Astrocyte of the hippocampus (primary cell): Measurements from ENCODE around the gene PPP2R1B.
"Not testable (repeated sequence)": the region's sequence is repeated elsewhere in the genome, so short reads cannot be mapped to it uniquely, and the experiment has no call there.

ENCODE experiments used
- DNase-seq: peaks from one replicate; pipeline ENCODE4 v3.0.0; 2011; ENCODE audit warnings: low read depth, low spot score

The PPP2R1B gene

DNA sequence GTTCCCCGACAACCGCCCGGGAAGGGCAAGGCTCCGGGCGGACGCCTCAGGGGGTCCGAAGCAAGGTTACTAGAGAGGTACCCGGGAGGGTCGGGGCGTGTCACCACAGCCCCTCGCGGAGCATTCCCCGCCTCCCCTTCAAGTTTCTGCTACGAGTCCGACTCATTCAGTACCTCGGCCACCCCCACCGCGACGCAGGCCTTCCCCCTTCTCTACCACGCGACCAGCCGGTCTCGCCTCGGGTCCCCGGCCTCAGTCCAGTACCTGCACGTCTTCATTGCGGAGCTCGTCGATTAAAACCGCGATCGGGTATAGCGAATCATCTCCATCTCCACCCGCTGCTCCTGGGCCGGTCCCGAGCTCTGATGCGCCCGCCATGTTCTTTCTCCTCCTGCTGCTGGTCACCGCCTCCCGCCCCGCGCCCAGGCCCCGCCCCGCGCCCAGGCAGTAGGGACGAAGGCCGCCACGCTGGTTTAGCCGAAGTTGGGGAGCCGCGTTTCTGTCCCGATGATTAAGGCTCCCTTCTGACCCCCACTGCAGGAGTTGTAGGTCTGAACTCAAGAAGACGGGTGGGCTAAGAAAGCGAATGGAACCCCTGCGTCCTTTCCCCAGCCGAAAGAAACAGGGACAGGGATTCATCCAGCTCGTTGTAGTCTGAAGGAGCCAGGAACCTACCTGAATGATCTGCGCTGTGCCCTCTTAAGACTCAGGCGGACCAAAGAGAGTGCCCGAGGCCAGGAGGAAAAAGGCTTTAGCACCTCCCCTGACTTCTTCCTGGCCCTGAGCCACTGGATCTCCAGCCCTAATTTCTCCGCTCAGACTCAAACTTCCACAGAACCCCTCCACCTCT lies at the start of gene PPP2R1B:
Gene PPP2R1B, minus strand, starts transcription at position 406 of the 850 bp plus-strand sequence. Its CDS starts 28 bp downstream, at position 378.
- DNase-seq, result peak; percentile 88

DNA sequence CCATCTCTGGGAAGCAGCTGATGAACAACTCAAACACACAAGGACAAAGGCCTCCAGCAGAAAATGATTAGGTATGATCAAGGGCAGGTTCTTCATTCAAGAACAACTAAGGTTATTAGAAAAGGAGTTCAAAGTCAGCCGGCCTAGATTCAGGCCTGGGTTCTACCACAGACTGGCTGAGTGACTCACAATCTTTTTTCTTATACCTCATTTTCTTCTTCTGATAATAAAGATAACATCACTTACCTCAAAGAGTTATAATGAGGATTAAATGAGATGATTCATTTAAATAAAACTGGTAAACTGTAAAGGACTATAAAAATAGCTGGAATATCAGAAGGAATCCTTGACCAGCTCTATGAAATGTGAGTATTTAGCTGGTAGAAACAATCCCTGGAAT lies 49.3 kb upstream of the PPP2R1B start:
- no peak for DNase-seq

GRCh38 chr11:111814557-111815320 lies 48.5 kb upstream of the PPP2R1B start:
- DNase-seq, result no peak

DNA sequence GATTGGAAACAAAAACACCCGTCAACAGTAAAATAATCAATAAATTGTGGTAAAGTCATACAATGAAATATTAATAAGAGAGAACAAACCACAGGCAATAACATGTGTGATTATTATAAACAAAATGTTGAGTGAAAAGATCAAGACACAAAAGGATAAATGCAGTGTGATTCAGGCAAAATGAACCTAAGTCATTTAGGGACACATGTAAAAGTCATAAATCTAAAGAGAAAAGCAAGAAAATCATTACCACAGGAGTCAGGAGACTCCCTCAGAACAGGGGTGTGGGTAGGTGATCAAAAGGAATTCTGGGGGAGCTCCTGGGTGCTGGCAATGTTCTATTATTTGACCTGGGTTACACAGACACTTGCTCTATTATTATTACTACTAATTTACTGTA lies 47.9 kb upstream of the PPP2R1B start:
- no peak for DNase-seq

DNA sequence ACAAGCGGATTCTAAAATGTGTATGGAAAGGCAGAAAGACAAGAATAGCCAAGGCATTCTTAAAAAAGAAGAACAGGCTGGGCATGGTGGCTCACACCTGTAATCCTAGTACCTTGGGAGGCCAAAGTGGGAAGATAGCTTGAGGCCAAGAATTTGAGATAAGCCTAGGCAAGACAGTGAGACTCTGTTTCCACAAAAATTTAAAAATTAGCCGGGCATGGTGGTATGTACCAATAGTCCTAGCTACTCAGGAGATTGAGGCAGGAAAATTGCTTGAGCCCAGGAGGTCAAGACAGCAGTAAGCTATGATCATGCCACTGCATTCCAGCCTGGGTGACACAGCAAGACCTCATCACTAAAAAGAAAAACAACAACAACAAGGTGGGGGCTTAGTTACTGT lies 46.0 kb upstream of the PPP2R1B start:
- no peak for DNase-seq

- no peak for DNase-seq
Measured at GRCh38 chr11:111811445-111811844, 45.3 kb upstream of the PPP2R1B start.

DNA sequence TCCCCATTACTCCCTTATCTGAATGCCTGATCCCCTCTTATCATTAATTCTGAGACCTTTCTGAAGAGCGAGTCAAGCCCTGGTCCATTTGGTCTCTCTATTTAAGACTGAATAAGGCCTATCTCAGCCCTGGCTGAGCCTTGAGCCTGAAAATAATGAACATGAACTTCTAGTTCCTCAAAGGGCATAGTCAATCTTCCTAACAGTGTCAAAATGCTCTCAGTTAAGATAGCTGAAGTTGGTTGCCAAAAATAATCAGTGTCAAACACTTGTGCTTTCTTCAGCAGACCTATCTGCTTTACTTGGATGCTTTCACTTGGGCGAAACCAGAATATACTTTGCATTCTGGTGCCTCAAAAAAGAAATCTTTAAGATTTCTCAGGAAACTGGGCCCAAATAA lies 42.6 kb upstream of the PPP2R1B start:
- no peak for DNase-seq

DNA sequence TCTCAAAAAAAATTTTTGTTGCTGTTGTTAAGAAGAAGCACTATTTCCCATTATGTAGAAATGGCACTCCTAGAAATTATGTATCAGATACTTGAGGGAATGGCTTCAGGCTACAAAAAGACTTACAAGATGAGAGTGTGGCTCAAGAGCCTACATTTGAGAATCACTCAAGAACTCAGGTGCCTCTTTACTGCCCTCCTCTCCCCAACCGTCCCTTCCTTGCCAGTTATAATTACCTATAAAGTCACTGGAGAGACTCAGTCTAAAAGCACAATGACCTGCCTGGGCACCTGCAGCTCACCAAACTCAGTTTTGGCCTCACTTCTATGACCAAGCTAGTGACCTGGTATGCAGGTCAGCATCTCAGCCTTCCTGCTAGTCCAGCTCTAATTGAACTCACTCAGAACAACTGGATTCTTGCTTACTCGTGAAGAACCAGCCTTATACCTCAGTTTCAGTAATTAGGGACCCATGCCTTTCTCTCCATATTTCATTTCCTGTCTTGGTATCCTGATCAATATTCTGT lies 41.9 kb upstream of the PPP2R1B start:
- no peak for DNase-seq

DNA sequence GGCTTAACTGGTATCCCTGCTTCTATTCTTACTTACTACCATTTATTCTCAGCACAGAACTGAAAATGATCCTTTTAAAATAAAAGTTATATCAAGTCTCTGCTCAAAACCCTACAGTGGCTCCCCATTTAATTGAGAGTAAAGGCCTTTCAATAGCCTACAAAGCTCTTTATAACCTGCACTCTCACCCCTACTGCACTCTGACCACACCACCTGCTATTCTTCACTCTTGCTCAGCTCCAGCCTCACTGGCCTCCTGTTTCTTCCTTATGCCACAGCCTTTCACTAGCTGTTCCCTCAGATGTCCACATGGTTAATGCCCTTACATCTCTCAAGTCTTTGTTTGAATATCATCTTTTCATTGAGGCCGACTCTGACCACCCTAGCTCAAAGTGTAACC lies 40.9 kb upstream of the PPP2R1B start:
- DNase-seq, result no peak

DNA sequence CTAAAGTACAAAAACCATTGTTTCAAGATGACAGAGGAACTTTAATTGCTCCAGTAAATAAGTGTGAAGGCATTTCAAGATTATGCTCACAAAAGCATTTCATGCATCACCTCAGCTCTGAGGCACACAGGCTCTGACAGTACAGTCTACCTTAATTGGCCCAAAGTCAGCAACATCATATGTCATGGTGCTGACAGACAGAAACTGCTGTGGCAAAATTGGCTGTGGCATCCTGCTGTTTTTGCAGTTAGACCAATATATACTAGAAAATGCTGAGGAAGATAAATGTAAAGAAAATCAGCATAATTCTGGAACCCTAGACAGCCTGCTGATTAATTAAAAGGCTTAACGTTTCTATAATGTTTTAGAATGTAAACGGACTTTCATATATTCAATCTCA lies 34.9 kb upstream of the PPP2R1B start:
- DNase-seq, result no peak

DNA sequence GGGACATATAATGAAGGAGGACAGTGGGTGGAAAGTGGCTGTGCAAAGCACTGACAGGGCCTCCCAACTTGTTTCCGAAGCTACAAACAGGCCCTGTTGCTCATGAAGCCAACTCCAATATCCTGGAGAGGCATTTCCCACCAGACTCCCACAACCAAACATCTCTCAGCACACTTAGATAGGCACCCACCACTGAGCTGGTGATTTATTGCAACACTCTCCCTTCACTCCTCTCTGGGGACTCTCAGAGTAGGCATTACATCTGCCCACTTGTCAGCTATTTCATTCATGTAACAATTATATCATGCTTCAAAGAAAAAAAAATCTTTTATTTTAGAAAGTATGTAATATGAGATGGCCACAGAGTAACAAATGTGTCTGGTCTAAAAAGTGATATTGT lies 32.1 kb upstream of the PPP2R1B start:
- no peak for DNase-seq

GRCh38 chr11:111797145-111797581 lies 31.0 kb upstream of the PPP2R1B start:
- peak; percentile 30 for DNase-seq

GRCh38 chr11:111796696-111797095 lies 30.5 kb upstream of the PPP2R1B start:
- DNase-seq, result no peak

DNA sequence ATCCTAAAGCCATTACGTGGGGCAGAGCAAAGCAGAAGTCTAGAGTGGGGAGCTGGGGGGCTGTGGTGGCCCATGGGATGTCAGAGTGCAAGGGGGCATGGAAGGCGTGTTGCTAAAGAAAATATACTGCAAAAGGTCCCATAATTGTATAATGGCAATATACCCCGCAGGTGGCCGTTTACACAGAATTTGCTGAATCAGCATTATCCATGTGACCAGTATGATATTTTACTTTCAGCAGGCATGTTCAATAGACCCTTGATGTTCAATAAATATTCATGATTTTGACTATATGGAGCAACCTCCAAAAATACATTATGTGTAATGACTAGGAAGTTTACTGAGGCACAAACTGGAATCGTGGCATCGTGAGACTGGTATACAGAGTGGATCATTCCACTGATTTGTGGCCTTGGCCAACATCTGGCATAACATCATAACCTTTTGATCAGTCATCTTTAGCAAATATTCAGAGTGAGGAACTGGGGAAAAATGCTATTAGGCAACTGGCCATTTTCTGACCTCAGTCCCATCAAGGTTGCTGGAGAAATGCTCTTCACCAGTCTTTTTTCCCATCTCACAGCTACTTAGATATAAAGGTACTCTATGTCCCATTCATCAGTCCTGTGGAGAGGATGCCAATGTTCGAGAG lies 29.3 kb upstream of the PPP2R1B start:
- no peak for DNase-seq

- peak; percentile 72 for DNase-seq
Measured at GRCh38 chr11:111793863-111794262, 27.7 kb upstream of the PPP2R1B start.

- no peak for DNase-seq
Measured at GRCh38 chr11:111792955-111793500, 26.8 kb upstream of the PPP2R1B start.

DNA sequence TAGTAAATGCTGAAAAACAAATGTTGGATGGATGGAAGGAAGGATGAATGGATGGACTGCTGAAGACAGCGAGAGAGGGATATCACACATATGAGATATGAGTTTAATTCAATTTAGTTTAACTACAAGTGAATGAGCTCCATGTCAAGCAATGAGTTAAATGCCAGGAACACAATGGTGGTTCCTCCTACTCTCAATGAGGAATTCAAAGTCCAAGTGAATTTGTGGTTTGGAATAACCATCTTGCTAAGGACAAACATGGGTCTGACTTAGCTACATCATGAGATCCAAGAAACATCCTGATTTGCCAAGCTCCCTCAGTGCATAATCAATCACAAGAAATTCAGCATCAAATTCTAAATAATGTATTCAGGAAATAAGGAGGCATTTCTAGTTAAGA lies 26.1 kb upstream of the PPP2R1B start:
- DNase-seq, result peak; percentile 37

DNA sequence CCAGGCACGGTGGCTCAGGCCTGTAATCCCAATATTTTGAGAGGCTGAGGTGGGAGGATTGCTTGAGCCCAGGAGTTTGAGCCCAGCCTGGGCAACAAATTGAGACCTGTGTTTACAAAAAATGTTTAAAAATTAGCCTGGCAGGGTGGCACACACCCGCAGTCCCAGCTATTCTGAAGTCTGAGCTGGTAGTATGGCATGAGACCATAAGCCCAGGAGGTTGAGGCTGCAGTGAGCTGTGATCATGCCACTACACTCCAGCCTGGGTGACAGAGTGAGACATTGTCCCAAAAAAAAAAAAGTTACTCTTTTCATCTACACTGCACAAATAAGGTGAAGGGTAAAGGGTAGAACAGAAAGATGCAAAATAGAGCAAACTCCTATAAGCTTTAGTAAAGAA lies 22.3 kb upstream of the PPP2R1B start:
- no peak for DNase-seq

DNA sequence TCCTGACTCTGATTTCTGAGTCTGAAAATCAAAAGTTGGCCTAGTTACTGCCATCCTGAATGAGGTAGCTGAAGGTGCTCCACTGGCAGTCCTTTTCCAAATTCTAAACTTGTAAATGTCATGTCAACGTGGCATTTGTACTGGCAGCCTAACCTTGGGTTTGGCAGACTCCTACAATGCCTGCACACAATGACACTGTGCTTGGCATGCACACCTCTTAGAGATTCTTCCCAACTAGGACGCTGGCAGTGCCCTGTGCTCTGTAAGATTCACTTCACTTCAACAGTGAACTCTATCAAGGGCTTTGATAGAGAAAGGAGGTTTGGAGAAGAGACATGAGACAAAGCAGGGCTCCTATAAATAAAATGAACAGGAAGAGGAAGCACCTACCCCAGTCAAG lies 21.9 kb upstream of the PPP2R1B start:
- no peak for DNase-seq

DNA sequence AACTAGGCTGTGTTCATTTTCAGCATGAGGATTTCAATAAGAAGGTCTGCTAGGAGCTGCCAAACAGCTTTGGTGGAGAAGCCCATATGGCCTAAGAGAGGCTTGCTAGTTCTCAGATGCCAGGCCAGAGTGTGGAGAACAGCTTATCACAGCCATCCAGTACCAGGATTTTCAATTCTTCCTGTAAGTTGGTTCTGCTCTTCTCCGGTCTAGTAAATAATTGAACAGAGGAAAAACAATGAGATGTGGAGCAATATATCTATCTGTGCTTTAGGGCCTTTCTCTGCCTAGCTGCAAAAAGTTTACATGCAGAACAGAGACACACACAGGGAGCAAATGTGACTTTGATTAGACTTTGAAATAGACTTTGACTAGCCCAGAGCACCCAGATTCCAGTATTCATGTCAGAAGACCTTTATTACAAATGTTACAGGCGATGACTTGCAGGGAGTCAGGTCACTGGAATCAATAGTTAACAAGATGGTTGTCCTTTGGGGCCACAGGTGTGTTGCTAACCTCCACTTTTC lies 19.8 kb upstream of the PPP2R1B start:
- DNase-seq, result no peak

DNA sequence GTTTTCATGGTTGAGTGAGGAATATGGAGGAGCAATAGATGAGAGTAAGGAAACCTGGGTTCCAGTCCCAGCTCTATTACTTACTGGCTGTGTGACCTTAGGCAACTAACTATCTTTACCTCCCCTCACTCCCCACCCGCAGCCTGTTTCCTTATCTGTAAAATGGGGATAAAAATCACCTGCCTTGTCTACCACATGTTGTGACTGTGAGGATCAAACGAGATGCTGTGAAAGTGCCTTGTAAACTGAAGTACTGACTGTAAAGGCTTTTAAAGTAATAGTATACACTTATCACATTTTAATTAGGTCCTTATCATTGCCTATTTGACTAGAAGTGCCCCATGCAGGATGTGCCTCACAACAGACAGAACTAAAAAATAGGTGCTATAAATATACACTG lies 18.9 kb upstream of the PPP2R1B start:
- no peak for DNase-seq

GRCh38 chr11:111784311-111784710 lies 18.1 kb upstream of the PPP2R1B start:
- not testable (repeated sequence) for DNase-seq
